Osteoblast (primary cell): Measurements from ENCODE around the gene AUTS2. TPM values are rescaled to one million over a fixed set of nuclear protein-coding genes. Genes with fewer than 3 reads are reported as not detected.
A peak's percentile ranks its signal among the peaks of the same experiment; 100 is the strongest.

Source experiments
- DNase-seq: peaks from one replicate; pipeline ENCODE4 v3.0.0; 2011; ENCODE audit warnings: low spot score, mixed read lengths; ENCODE audit not compliant: insufficient read length; ENCODE audit errors: missing footprints
- H2AFZ ChIP-seq: 2 replicates; pipeline ENCODE4 v1.6.0; 2011; ENCODE audit warnings: mild to moderate bottlenecking, low read length
- H3K27ac ChIP-seq: 2 replicates; pipeline ENCODE4 v1.5.1; 2011; ENCODE audit warnings: mild to moderate bottlenecking, low read depth, low read length, moderate library complexity
- H3K27me3 ChIP-seq: 2 replicates; pipeline ENCODE4 v1.6.0; 2012; ENCODE audit warnings: mild to moderate bottlenecking, control low read depth, inconsistent platforms, low read length, moderate library complexity; ENCODE audit not compliant: insufficient read depth
- H3K36me3 ChIP-seq: 2 replicates; pipeline ENCODE4 v1.5.1; 2011; ENCODE audit warnings: mild to moderate bottlenecking, low read length, control low read depth, moderate library complexity; ENCODE audit not compliant: insufficient read depth
- H3K4me1 ChIP-seq: 2 replicates; pipeline ENCODE4 v1.5.1; 2011; ENCODE audit warnings: mild to moderate bottlenecking, low read length, control low read depth, moderate library complexity; ENCODE audit not compliant: insufficient read depth
- H3K4me2 ChIP-seq: 2 replicates; pipeline ENCODE4 v1.6.0; 2011; ENCODE audit warnings: mild to moderate bottlenecking, low read length; ENCODE audit not compliant: insufficient read depth
- H3K4me3 ChIP-seq: fragments of 200-600 bp; sonication (generic); 3 replicates; pipeline ENCODE4 v1.5.1; 2012; ENCODE audit warnings: mild to moderate bottlenecking, low read length, inconsistent platforms; ENCODE audit not compliant: insufficient read depth
- H3K79me2 ChIP-seq: 2 replicates; pipeline ENCODE4 v1.6.0; 2012; ENCODE audit warnings: mild to moderate bottlenecking, low read length, control low read depth, inconsistent platforms; ENCODE audit not compliant: insufficient read depth
- H3K9me3 ChIP-seq: 2 replicates; pipeline ENCODE4 v1.5.1; 2011; ENCODE audit warnings: low read depth, low read length, control low read depth
- H4K20me1 ChIP-seq: 2 replicates; pipeline ENCODE4 v1.6.0; 2012; ENCODE audit warnings: mild to moderate bottlenecking, low read length, control low read depth; ENCODE audit not compliant: insufficient read depth
- CTCF ChIP-seq: IDR thresholded peaks from 2 replicates; pipeline ENCODE4 v1.5.1; 2011; ENCODE audit warnings: mild to moderate bottlenecking, low read depth, low read length, moderate library complexity; ENCODE audit errors: extremely low read depth
- total RNA-seq: library from RNA; depleted of rRNA; stranded (reverse); fragments of >200 nt; gene quantifications from 2 replicates; pipeline ENCODE4 v1.2.3, GENCODE V29; 2012

AUTS2 gene
- total RNA-seq, 1 donor, result 15.2 TPM

- Histone ChIP-seq H3K4me1 (peaks cover 3% of the 10 kb centered on the region), H3K79me2 (peaks cover 32% of the 10 kb centered on the region), H3K4me2 (no peak overlapping the region), H3K27me3 (no peaks in the 10 kb centered on the region), H3K27ac (no peak overlapping the region), H2AFZ (no peak overlapping the region), H3K9me3 (no peaks in the 10 kb centered on the region), H4K20me1 (no peaks in the 10 kb centered on the region), H3K36me3 (no peaks in the 10 kb centered on the region), H3K4me3 (no peak overlapping the region)
- no peak for TF ChIP-seq CTCF
- no peak for DNase-seq
Measured at GRCh38 chr7:70730451-70731110, 1132.3 kb downstream of the AUTS2 start.

GRCh38 chr7:70733090-70733489, 1134.8 kb downstream of the AUTS2 start:
- DNase-seq, result no peak
- no peak for TF ChIP-seq CTCF
- Histone ChIP-seq H3K9me3 (no peaks in the 10 kb centered on the region), H3K79me2 (peaks cover 25% of the 10 kb centered on the region), H3K27me3 (no peaks in the 10 kb centered on the region), H4K20me1 (no peaks in the 10 kb centered on the region), H3K4me2 (no peak overlapping the region), H2AFZ (no peak overlapping the region), H3K4me1 (peaks cover 18% of the 10 kb centered on the region), H3K27ac (no peak overlapping the region), H3K4me3 (no peak overlapping the region), H3K36me3 (no peaks in the 10 kb centered on the region)

GRCh38 chr7:70734411-70734810, 1136.1 kb downstream of the AUTS2 start:
- H3K36me3 ChIP-seq, result no peaks in the 10 kb centered on the region
- peaks cover 19% of the 10 kb centered on the region for H3K79me2 ChIP-seq
- no peak for TF ChIP-seq CTCF
- no peaks in the 10 kb centered on the region for H4K20me1 ChIP-seq
- H3K9me3 ChIP-seq, result no peaks in the 10 kb centered on the region
- H3K4me3 ChIP-seq, result no peak overlapping the region
- no peaks in the 10 kb centered on the region for H3K27me3 ChIP-seq
- no peak overlapping the region for H3K27ac ChIP-seq
- no peak overlapping the region for H2AFZ ChIP-seq
- peaks cover 18% of the 10 kb centered on the region for H3K4me1 ChIP-seq
- H3K4me2 ChIP-seq, result peak overlapping the region; percentile 20
- no peak for DNase-seq

GRCh38 chr7:70735313-70735712, 1137.0 kb downstream of the AUTS2 start:
- no peak overlapping the region for H3K4me3 ChIP-seq
- no peaks in the 10 kb centered on the region for H4K20me1 ChIP-seq
- H3K4me2 ChIP-seq, result peak overlapping the region; percentile 3

More at GRCh38 chr7:70735313-70735712, 1137.0 kb downstream of the AUTS2 start:
- Histone ChIP-seq H3K27ac (no peak overlapping the region), H2AFZ (no peak overlapping the region), H3K4me1 (peaks cover 18% of the 10 kb centered on the region), H3K27me3 (no peaks in the 10 kb centered on the region), H3K36me3 (no peaks in the 10 kb centered on the region), H3K79me2 (peaks cover 17% of the 10 kb centered on the region), H3K9me3 (no peaks in the 10 kb centered on the region)
- TF ChIP-seq CTCF, result no peak
- no peak for DNase-seq
